D341Med (cell line): ENCODE data around the gene IL16.
"Not testable (repeated sequence)": the region's sequence is repeated elsewhere in the genome, so short reads cannot be mapped to it uniquely, and the experiment has no call there.

Experiments used
- DNase-seq: peaks from one replicate; pipeline ENCODE4 v3.0.0; 2012; ENCODE audit warnings: low spot score

Gene IL16

DNA sequence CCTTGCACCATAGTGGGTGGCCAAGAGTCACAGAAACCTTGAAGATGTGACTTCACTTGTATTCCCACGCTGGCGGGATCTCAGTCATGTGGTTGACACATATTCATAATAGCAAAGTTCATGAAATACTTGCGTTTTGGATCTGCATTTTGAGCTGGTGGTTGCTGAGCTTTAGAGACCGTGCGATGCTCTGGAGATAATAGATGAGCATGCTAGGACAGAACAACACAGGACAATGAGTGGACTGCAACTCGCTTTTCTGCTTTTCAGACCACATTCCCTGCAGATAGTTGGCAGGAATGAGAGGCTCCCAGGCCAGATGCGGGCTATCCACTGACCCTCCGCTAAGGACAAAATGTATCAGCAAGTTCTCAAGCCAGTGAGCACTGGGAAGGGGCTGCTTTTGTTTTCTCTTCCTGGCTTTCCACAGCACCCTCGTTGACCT is 141.1 kb downstream of the IL16 start:
- DNase-seq: no peak

DNA sequence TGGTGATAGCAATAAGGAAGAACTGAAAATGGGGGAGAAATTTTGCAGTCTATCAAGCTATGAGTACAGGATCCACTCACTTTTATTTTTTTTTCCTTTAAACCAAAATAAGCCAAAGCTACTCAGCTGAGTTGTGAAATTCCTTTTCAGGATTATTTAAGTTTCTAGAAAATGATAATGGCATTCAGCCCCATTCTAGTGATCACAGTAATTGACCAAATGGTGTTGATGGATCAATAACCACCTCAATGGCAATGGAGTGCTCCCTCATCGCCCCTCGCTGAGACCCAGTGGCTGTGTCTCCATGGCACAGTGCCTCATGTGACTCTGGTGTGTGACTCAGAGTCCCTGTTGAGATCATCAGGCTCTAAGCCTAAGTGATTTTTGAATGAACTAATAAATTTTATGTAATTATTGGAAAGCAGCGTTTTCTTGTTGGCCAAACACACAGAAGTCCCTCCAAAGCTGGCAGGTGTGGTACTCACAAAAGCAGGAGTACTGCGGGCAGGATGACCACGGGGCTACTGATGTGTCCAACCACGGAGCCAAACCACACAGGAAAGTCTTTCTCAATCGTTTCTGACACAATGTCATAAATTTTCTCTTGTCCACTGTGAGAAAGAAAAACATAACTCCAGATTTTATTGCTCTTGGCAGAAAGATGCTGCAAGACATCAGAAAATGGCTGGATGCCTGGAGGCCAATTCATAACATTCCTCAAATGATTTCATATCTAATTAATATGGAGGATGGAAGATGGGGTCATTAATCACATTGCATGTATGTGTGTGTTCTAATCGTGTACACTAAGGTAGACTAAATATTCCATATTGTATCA is 141.7 kb downstream of the IL16 start:
- DNase-seq: no peak

DNA sequence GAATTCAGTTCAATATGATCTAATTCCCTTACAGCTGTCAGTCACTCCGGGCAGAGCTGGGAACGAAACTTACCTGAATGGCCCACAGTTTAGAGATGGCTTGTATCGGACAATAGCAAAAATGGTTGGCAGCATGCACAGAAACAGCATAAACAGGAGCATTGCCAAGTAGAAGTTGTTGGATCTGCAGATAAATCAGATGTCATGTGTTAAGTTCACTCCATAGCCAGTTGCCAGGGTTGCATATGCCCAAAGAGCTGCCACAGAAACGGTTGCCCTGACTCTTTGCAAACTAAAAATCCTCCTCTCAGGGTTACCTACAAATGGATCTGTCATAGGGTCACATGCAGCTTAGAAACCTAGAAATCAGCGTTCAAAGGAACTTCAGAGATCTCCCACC is 142.6 kb downstream of the IL16 start:
- no peak for DNase-seq

DNA sequence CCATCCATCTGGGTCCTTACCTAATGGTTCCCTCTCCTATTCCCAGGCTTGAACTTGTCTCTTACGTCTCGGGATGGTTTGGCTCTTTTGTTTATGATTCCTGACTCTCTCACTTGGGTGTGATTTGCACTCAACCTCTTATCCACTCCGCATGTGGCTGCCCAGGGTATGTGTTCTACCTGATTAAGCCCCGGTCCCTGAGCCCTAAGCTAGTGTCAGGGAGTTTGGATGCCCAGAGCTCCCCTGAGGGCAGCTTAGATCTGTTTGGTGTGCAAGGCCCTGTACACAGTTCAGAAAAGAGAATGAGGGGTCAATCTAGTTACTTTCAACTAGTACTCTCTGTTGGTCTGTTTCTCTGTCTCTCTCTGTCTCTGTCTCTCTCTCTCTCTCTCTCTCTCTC is 143.2 kb downstream of the IL16 start:
- DNase-seq: no peak

DNA sequence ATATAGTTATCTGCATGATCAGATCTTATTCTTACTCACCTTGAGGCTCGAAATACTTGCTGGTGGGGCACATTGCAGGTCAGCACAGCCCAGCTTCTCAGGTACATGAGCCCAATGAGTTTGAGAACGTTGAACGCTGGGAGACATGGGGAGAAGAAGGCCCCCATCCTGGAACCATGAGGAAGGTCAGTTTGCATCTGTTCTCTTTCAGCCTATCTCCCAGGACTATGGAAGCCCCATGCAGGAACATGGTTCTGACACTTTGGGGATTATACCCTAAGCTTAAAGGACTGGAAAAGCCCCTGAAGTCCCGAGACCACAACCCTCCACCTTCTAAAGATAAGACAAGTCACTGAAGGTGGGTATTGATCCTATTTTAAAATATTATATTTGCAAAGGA is 144.7 kb downstream of the IL16 start:
- no peak for DNase-seq

DNA sequence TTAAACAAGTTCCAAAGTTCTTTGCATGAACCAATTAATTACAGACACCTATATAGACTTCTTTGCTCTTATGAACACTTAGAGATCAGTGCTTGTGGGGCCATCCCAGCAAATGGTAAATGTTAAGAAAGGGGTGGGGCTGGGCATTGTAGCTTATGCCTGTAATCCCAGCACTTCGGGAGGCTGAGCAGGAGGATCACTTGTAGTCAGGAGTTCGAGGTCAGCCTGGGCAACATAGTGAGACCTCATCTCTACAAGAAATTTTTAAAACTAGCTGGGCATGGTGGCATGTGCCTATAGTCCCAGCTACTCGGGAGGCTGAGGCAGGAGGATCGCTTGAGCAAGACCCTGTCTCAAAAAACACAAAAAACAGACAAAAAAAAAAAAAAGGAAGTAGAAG is 146.7 kb downstream of the IL16 start:
- no peak for DNase-seq

DNA sequence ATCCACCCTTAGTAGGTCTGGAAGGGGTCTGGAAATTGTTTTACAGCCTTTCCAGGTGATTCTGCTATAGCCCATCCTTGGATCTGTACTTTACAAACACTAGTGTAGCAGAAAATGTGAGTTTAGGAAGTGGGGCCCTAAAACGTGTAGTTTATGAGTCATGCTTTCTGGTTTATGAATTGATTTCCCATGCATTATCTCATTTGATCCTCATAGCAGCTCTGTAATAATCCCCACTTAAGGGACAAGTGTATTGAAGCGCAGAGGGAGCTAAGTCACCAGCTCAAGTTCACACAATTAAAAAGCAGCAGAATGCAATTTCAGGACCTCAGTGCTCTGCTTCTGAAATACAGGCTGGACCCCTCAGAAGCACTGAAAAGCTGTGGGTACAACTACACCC is 149.9 kb downstream of the IL16 start:
- no peak for DNase-seq

DNA sequence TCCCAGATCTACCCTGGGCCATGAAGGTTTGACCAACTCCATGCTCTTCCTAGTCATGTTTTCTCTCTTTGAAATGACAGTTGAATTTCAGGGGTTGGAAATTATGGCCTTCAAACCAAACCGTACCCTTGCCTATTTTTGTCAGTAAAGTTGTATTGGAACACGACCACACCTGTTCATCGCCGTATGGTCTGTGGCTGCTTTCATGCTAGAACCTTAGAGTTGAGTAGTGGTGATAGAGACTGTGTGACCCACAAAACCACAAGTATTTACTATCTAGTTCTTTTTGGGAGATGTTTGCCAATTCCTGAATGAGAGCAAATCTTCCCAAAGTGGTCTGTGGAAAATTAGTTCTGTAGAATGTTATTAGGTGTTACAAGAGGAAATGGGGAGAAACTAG is 151.2 kb downstream of the IL16 start:
- no peak for DNase-seq

DNA sequence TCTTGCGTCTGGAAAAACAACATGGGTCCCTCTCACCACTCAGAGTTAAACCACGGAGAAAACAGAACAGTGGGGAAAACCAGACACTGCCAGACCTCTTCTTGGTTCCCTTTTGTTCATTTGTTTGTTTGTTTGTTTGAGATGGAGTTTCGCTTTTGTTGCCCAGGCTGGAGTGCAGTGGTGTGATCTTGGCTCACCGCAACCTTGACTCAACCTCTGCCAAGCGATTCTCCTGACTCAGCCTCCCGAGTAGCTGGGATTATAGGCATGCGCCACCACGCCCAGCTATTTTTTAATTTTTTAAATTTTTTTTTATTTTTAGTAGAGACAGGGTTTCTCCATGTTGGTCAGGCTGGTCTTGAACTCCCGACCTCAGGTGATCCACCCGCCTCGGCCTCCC is 152.0 kb downstream of the IL16 start:
- DNase-seq: not testable (repeated sequence)

DNA sequence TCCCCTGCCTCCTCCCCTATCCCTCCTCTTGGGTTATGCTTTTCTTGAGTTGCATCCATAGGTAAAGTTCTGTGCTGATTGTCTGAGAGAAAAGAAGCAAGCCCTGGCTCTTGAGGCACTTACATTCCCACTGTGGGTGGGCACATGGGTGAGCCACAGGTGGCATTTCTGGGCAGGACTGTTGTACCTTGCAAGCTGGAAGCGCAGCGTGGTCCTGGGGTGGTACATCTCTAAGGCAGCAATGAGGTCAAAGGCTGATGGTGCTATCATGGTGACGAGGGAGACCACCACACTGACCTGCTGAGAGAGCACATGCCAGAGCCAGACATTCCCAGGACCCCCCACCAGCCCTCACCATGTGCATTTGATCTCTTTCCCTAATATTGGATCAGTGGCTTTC is 152.6 kb downstream of the IL16 start:
- DNase-seq: no peak

DNA sequence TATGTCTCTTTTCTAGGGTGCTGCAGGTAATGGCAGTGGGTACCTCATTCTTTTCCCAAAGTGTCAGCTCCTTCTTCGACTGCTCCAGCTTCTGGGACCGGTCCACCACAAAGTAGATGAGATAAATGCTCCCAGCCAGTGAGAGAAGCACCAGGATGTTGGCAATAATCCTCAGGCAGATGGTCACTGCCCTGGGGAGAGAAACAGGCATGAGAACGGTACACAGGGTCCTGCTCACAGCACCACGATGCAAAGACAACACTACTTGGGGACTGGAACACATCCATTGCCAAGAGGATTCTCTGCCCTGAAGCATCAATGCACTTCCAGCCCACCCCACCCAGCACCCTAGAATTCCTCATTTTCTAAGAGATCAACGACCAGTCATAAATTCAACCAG is 155.0 kb downstream of the IL16 start:
- DNase-seq: no peak

DNA sequence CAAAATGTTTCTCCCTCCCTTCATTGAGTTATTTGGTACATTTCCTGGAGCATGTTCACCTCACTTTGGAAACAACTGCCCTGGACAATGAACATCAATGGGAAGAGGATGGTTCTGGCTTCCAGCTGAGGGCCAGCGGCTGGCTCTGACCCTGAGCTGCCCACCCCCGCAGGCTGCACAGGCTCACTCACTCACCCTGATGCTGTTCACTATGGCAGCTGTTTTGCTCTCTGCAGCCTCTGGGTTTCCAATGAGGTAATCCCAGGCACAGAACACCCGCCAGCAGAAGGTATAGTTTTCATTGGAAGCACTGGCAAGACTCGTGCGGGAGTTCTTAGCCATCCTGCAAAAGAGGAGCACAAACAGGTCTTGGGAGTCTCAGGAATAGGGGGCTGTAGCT is 159.6 kb downstream of the IL16 start:
- no peak for DNase-seq

DNA sequence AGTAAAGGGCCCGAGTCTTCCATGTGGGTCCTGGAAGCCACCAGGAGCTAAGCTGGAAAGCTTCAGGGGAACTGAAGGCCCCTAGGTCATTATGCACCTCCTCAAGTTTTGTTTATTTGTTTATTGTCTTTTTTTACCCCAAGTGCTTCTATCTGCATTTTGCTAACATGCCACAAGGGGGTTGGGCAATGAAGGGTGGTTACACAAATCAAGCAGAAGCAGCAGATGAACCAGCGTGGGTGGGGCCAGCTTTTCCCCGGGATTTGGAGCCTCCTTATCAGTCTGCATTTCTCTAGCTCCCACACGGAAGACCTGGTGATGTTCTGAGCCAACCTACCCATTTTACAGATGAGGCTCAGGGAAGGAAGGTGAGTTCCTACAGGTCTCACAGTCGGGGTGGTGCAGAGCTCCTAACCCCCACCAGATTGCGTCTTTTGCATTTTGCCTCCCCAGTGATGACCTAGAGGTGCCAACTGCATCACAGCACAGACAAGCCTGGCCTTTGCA is 160.6 kb downstream of the IL16 start:
- no peak for DNase-seq

DNA sequence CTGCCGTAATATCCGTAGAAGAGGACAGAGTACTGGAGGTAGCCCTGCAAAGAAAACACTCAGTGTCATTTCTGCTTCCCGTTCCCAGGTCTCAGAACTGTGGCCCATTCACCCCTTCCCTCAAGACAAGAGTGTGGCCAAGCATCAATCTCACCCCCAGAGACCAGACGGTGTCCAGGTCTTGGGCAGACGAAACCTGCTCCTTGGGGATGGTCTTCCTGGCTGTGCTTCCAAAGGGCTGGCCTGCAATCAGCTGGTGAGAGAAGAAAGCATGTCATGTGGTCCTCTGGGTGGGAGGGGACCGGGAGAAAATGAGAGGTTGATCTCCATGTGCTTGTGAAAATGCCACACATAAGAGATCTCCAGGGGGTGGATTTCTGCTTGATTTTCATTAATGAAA is 161.6 kb downstream of the IL16 start:
- DNase-seq: no peak

DNA sequence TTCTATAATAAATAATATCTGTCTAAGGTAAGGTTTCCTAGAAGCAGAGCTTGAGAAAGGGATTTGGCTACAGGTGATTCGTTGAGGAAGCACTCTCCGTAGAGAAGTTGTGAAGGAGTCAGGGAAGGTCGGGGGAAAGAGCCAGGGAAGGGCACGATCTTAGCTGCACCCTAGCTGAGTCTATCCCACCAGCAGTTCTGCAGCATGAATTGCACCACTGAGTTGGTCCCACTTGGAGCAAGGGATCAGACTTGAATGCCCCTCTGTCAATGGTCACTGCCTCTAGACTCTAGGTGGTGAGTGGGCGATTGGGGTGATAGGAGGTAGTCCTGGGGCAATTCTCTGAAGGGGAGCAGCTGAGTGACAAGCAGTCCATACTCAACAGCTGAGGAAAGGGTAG is 163.8 kb downstream of the IL16 start:
- no peak for DNase-seq

DNA sequence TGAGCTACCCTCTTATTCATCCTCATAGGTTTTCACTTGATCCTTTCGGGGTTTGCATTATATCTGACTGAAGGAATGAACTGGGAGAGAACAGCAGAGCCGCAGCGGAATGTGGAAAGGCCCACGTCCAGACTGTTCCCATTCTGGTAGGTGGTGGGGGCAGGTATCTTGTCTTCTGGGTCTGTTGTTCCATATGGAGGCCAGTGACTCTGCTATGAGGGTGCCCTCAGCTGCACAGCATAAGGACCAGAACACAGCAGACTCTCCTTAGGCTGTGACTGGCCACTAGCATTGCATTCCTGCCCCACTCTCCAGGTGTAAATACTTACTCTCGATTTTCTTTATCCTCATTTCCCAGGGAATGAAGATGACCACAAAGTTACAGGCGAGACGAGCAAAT is 165.2 kb downstream of the IL16 start:
- DNase-seq: no peak

DNA sequence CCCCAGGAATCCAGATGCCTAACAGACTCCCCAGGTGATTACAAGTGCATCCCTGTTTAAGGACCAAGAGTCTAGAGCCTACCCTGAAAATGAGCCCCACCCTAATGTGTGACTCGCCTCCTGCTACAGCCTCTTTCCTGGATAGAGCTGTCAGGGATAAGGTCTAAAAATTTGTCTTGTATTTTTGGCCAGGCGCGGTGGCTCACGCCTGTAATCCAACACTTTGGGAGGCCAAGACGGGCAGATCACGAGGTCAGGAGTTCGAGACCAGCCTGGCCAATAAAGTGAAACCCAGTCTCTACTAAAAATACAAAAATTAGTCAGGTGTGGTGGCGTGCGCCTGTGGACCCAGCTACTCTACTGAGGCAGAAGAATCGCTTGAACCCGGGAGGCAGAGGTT is 166.1 kb downstream of the IL16 start:
- no peak for DNase-seq

DNA sequence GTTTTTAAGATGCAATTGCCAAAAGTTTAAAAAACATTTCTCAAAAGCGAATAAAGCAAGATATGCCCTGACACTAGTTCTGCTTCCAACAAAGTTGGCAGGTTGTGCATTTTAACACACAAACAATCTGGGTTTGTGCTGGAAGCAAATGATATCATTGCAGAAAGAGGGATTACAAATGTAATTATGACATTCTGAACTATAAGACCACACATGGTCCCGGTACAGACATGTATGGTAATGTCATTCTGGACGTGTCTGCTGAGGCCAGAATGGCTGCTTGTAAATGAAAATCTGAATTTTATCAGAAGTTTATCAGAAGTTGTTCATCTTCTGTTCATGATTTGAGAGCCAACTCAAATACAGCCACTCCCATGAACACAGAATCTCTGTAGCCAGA is 166.6 kb downstream of the IL16 start:
- no peak for DNase-seq
